Stimulated activated CD4-positive, alpha-beta T cell treated with anti-CD3 and anti-CD28 coated beads, Interleukin-2, amount 100 ng/mL, for 24 hours (primary cell): ENCODE results near the gene CXXC5.
"Not testable (repeated sequence)": the region's sequence is repeated elsewhere in the genome, so short reads cannot be mapped to it uniquely, and the experiment has no call there.

ENCODE experiments used
- DNase-seq, 2 donors: peaks; one replicate each; pipeline ENCODE4 v3.0.0-alpha.2; 2020

The CXXC5 gene

DNA sequence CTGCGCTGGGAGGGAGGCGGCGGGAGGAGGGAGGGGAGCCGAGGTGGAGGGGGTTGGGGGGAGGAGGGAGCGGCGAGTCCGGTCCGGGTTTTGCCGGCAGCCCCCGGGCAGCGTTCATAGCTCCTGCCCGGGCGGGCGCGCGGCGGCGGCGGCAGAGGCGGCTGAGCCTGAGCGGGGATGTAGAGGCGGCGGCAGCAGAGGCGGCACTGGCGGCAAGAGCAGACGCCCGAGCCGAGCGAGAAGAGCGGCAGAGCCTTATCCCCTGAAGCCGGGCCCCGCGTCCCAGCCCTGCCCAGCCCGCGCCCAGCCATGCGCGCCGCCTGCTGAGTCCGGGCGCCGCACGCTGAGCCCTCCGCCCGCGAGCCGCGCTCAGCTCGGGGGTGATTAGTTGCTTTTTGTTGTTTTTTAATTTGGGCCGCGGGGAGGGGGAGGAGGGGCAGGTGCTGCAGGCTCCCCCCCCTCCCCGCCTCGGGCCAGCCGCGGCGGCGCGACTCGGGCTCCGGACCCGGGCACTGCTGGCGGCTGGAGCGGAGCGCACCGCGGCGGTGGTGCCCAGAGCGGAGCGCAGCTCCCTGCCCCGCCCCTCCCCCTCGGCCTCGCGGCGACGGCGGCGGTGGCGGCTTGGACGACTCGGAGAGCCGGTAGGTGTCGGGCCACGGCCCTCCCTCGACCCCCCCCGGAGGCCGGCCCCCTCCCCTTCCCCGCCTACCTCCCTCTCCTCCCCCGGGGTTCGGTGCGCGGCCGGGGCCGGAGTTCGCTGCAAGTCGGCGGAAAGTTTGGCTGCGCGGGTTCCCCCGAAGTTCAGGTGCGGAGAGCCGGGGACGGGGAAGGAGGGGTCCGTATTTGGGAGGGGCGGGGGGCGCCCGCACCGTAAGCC lies at the start of gene CXXC5:
Gene CXXC5, plus strand, starts transcription at position 145 of the 877 bp plus-strand sequence. CDS start 32,175 bp downstream, outside the sequence.
- DNase-seq, result peak; percentile 52 to 66

- DNase-seq, result not testable (repeated sequence)
Measured at GRCh38 chr5:139598601-139598965, 49.6 kb upstream of the CXXC5 start.

DNA sequence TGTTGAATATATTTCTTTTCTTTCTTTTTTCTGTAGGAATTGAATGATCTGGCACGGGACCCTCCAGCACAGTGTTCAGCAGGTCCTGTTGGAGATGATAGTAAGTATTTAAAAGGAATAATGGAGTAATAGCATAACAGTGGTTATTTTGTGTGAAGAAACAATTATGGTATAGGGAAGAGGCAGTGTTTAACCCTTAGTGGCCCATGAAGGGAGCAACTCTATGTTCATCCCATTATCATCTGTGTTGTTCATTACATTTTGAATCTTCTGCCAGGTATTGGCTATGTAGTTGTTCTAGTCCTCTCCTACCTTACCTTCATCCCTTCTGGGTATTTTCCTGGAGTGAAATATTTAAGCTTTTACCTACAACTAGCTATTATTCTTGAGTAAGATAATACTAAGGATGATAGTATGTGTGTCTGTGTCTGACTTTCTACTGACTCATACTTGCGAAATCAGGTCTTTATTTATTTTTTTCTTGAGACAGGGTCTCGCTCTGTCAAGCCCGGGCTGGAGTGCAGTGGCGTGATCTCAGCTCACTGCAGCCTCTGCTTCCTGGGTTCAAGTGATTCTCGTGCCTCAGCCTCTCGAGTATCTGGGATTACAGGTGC lies 47.7 kb upstream of the CXXC5 start:
- DNase-seq, result no peak

GRCh38 chr5:139601429-139601828 lies 46.7 kb upstream of the CXXC5 start:
- no peak for DNase-seq

DNA sequence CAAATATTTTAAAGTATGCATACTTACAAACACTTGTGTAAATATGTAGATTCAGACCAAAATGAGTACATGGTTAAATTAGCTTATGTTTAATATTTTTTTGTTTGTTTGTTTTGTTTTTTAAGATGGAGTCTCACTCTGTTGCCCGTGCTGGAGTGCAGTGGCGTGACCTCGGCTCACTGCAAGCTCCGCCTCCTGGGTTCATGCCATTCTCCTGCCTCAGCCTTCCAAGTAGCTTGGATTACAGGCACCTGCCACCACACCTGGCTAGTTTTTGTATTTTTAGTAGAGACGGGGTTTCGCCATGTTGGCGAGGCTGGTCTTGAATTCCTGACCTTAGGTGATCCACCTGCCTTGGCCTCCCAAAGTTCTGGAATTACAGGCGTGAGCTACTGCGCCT lies 46.2 kb upstream of the CXXC5 start:
- DNase-seq, result not testable (repeated sequence)

DNA sequence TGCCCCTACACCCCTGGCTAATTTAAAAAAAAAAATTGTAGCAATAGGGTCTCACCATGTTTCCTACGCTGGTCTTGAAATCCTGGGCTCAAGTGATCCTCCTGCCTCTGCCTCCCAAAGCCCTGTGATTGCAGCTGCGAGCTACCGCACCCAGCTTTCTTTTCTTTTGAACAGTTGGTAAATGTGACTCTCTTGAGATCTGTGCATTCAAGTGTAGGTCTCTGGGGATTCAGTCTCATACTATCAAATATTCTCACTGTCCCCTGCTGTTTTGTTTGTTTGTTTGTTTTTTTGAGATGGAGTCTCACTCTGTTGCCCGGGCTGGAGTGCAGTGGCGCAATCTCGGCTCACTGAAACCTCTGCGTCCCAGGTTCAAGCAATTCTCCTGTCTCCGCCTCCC lies 42.3 kb upstream of the CXXC5 start:
- DNase-seq, result no peak

DNA sequence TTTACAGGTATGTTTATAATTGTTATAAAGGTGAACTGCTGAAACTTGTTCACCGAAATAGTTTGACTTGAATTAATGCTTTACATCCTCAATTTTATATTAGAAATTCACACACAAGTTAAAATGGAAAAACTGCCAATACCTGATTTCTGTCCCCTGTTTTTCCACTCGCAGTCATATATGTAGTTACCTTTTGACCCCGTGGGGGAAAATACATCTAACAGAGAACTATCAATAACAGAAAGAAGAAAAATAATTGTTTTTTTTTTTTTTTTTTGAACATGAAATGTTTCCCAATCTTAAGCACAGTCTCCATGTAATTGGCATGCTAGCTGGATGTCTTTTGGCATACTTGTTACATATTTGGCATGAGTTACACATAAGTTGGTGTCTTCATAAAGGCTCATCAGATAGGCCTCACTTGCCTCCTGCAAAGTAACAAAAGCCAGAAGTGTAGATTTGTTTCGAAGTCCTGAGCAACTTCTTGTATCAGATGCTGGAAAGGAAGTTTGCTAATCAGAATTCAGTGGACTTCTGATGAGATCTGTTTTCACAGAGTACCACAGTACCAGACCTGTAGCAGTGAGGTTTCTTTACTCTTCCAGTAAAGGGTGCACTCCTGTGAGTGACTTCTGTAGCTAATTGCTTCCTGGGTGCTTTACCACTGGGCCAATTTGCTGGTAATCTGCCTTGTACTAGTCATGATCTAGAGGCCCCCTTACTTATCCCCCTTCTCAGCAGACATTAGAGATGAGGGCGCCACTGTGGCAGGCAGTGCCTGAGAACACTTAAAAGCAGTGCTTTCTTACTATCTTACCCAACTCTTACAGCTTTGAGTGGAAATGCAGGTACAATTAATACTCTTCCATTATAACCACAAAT lies 36.2 kb upstream of the CXXC5 start:
- DNase-seq, result no peak

DNA sequence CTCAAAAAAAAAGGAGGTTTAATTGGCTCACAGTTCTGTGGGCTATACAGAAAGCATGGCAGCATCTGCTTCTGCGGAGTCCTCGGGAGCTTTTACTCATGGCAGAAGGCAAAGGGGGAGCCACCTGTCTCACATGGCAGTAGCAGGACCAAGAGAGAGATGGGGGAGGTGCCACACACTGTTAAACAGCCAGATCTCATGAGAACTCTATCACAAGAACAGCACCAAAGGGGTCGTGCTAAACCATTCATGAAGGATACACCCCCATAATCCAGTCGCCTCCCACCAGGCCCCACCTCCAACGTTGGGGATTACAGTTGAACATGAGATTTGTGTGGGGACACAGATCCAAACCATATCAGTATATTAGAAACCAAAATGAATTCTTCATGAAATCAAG lies 28.3 kb upstream of the CXXC5 start:
- DNase-seq, result no peak

GRCh38 chr5:139625398-139625797 lies 22.8 kb upstream of the CXXC5 start:
- DNase-seq, result not testable (repeated sequence)

GRCh38 chr5:139630855-139631254 lies 17.3 kb upstream of the CXXC5 start:
- no peak for DNase-seq

GRCh38 chr5:139631520-139632165 lies 16.5 kb upstream of the CXXC5 start:
- no peak for DNase-seq

GRCh38 chr5:139633295-139634027 lies 14.7 kb upstream of the CXXC5 start:
- peak; percentile 67 to 69 for DNase-seq

DNA sequence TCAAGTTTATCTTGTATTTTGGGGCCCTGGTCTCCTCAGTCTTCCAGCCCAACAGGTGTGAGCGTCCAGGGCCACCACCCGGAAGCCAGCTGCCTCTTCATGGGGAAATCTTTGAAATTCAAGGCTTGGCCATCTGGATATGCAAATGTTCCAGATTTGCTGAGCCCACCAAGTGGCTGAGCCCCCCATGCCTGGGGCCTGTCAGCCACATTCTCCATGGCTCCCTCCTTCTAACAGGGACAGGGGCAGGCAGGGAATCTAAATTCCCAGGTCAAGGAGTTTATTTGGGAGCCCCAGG lies 14.2 kb upstream of the CXXC5 start:
- no peak for DNase-seq

GRCh38 chr5:139634541-139634940 lies 13.6 kb upstream of the CXXC5 start:
- DNase-seq, result no peak

- no peak for DNase-seq
Measured at GRCh38 chr5:139635191-139635590, 13.0 kb upstream of the CXXC5 start.

DNA sequence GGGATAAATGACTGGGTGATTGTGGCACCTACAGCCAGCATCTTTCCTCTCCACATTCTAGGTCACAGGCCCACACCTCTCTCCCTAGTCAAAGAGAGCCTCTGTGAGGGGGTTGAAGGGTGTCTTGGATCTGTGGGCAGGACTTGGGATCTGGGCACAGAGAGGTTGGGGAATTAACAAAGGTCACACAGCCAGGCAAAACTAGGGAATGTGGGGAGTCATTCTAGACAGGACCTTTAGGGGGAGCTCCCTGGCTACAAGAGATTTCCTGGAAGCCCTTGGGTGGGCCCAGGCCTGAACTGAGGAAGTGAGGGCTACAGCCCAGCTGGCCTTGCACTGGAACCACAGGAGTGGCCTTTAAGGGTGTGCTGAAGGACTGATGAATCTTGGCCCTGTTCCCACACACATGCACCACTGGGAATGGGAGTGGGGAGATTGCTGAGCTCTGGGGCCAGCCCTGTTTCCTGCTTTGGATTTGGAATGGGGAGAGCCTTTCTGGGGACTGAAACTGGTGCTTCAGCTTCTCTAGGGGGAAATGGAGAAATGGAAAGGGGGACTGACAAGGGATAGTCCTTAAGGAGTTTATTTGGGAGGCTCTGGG lies 12.4 kb upstream of the CXXC5 start:
- DNase-seq, result no peak

GRCh38 chr5:139636207-139636792 lies 11.8 kb upstream of the CXXC5 start:
- DNase-seq, result peak; percentile 38 to 58

DNA sequence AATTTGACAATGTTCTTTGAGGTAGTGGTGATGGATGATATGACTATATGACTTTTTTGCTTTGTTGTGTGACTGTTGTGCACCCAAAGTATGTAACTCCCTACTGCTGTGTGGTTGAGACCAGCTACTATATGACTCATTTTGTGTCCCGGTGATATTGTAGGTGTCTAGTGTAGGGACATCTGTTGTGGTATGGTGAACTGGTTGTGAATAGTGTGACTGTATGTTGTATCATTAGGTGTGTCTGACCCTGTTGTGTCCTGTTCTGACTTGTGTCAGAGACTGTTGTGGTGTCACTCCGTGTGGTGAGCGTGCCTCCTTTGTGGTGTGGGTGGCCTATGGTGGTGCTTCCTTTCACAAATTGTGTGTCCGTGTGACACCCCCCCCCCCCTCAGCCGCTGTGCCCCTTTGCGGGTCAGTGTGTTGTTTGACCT lies 11.2 kb upstream of the CXXC5 start:
- DNase-seq, result peak in 1 of 2 donors; percentile 41

DNA sequence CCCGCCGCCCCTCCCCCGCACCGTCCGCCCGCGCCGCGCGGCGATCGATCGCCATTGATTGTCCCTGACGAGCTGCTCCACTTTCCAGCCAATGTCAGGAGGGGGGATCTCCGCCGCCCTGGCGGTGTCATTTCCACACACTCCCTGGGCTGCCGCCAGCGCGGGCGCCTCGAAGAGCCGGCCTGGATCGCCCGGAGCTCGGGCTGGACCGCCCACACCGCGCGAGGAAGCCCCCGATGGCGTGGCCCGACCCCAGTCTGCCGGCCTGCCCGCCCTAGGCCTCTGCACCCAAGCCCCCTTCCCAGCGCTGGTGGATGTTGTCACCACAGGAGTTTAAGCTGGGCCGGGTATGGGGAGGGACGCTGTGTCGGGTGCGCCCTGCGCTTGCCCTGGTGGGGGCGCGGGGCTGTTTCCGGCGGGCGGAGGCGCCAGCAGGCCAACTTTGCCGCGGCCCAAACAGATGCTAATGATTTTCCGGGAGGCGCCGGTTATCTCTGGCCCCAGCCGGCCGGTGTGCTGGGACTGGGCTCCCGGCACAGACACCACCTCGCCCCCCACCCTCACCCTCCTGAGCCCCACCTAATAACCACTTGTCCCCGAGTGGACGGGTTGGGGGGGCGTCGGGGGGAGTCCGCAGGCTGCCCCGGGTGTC lies 10.6 kb upstream of the CXXC5 start:
- peak; percentile 45 to 46 for DNase-seq

DNA sequence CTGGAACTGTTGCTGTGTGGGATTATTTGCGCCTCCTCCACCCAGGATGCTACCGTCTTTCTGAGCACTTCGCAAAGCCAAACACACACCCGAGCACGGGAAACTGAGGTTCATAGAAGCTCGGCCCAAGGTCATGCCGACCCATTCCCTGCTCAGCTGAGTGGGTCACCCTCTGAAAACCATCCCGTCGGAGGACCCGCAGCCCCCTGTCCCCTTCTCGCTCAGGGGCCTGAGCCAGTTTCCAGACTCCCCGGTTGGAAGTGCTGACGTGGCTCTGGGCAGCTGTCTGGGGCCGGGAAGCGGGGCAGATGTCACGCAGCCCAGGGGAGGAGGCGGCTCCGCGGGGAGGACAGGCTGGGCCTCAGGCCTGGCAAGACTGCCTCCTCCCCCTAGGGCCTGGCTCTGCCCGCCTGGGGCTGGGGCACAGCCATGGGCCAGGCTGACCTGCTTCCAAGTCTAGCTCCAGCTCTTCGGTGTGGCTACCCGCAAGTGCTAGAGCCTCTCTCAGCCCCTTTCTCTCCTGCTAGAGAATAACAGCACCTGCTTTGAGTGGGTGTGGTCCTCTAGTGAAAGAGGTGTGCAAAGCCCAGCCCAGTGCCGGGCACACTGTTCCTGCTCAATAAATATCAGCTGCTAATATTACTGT lies 9.9 kb upstream of the CXXC5 start:
- DNase-seq, result peak in 1 of 2 donors; percentile 17
